ENCODE results near the gene TYROBP.
"Not testable (repeated sequence)": the region's sequence is repeated elsewhere in the genome, so short reads cannot be mapped to it uniquely, and the experiment has no call there.

Gene TYROBP

GRCh38 chr19:35899547-35900214 is 8.4 kb downstream of the TYROBP start:
- DNase-seq (ENCODE audit: low read depth) = peak; percentile 82

DNA sequence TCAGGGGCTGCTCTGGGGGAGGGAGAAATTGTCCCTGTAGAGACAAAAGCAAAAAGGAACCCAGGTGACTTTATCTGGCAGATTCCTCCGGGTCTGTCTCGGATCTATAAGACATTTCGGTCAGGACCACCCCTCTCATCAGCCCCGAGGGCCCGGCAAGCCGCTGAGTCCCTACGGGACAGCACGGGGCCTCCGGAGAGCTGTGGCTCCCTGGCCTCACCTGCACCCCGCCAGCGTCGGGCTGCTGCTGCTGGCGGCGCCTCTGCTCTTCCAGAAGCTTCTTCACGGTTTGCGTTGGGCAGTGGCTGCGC is 9.6 kb downstream of the TYROBP start:
- DNase-seq (ENCODE audit: low read depth) = no peak

- DNase-seq (ENCODE audit: low read depth) = no peak
These were observed 10.2 kb downstream of the TYROBP start for GRCh38 chr19:35897706-35898451.

- DNase-seq (ENCODE audit: low read depth) = no peak
These were observed 11.5 kb downstream of the TYROBP start for GRCh38 chr19:35896643-35897040.

GRCh38 chr19:35895911-35896642 is 12.0 kb downstream of the TYROBP start:
- no peak for DNase-seq (ENCODE audit: low read depth)

GRCh38 chr19:35894342-35894741 is 13.8 kb downstream of the TYROBP start:
- no peak for DNase-seq (ENCODE audit: low read depth)

- not testable (repeated sequence) for DNase-seq (ENCODE audit: low read depth)
These were observed 16.3 kb downstream of the TYROBP start for GRCh38 chr19:35891819-35892218.

- DNase-seq (ENCODE audit: low read depth) = no peak
These were observed 17.9 kb downstream of the TYROBP start for GRCh38 chr19:35890113-35890650.

DNA sequence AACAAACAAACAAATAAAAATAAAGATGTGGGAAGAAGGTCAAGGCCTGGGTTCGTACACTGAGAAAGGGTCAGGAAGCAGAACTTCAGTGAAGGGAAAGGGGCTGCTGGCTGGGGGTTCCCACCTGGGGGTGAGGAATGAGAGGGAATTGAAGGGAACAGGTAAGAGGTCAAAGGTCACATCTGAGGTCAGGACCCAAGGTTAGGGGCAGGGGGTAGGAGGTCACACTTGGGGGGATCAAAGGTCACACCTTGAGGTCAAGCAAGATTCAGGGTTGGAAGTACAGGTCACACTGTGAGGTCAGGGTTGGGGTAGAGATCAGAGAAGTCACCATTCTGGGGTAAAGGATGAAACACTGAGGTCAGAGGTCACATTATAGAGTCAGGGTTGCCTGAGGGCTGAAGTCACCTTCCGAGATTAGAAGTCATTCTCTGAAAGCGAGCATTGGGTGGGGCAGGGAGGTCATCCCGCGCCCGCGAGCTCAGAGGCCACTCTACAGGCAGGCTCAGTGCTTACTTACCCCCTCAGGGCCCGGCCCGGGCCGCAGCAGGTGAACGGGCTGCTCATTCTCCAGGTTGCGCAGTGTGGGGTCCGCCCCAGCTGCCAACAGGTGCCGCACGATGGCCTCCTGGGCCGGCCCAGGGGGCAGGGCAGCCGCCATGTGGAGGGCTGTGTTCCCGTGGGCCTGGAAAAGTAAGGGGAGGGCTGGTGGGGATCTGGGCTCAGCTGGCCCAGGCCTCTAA is 18.6 kb downstream of the TYROBP start:
- no peak for DNase-seq (ENCODE audit: low read depth)

DNA sequence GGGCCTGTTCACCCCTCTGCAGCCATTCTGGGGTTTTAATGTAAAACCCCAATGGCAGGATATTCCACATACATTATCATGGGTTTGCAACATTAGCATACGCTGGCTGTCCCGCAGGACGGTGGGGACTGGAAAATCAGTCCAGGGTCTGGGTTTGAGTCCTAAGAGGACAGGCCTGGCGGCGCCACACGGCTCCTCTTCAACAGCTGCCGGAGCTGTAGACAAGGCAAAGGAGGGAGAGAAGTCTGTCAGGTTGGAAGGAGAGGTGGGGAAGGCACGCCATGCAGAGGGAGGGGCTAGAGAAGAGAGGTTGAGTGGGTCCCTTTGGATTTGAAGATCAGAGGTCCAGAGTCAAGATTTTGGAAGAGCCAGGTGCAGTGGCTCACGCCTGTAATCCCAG is 19.7 kb downstream of the TYROBP start:
- no peak for DNase-seq (ENCODE audit: low read depth)

DNA sequence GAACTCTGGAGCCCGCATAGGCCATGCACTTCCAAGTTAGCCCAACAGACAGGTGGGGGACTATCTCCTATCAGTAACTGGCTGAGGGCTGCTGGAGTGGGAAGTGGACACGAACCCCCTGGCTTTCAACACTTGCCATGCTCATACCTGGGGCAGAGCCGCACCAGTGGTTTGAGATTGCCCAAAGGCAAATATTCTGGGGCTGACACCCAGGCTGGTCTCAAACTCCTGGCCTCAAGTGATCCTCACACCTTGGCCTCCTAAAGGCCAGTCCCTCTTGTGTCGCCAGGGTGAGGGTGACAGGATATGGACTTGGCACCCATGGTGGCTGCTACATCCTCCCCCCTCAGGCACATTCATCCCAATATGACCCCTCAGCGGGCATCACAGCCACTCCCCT is 20.9 kb downstream of the TYROBP start:
- no peak for DNase-seq (ENCODE audit: low read depth)

DNA sequence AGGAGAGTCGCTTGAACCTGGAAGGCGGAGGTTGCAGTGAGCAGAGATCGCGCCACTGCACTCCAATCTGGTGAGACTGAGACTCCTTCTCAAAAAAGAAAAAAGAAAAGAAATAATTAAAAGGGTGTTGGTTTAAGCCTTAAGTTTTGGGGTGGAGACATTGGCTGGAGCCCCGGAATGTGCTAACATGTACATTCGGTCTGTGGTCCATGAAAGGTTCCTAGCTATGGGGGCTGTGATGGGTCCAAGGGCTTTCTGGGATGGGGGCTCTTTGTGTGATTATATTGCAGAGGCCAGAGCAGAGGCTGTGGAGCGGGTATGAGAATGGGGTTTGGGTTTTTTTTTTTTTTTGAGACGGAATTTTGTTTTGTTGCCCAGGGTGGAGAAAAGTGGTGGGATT is 22.2 kb downstream of the TYROBP start:
- DNase-seq (ENCODE audit: low read depth) = no peak

DNA sequence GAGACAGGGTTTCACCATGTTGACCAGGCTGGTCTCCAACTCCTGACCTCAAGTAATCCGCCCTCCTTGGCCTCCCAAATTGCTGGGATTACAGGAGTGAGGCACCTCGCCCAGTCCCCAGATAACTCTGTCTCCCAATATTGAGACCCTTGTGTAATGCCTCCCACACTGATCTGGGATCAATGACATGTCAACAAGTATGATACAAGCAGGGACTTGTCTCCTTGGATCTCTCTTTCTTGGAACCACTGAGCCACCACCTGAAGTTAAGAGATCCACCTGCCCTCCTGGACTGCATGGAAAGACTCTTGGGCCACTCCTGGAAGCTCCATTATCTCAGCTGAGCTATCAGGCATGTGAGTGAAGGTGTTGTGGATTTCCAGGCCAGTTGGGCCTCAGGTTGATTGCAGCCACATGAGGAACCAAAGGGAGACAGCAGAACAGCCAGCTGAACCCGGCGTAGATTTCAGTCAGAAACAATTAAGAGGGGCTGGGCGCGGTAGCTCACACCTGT is 22.8 kb downstream of the TYROBP start:
- no peak for DNase-seq (ENCODE audit: low read depth)

GRCh38 chr19:35883882-35884281 is 24.2 kb downstream of the TYROBP start:
- no peak for DNase-seq (ENCODE audit: low read depth)

GRCh38 chr19:35882114-35882832 is 25.8 kb downstream of the TYROBP start:
- DNase-seq (ENCODE audit: low read depth) = no peak

- DNase-seq (ENCODE audit: low read depth) = peak; percentile 48
These were observed 28.3 kb downstream of the TYROBP start for GRCh38 chr19:35879770-35880317.

DNA sequence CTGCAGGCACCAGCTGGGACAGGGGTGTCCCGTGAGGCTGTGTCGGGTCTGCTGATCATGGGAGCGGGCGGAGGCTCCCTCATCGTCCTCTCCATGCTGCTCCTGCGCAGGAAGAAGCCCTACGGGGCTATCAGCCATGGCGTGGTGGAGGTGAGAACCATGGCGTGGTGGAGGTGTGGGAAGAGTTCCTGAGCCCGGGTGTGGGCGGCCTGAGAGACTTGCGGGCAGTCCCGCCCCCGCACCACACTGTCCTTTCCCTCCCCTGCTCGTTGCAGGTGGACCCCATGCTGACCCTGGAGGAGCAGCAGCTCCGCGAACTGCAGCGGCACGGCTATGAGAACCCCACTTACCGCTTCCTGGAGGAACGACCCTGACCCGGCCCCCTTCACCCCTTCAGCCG is 29.0 kb downstream of the TYROBP start:
- DNase-seq (ENCODE audit: low read depth) = no peak

DNA sequence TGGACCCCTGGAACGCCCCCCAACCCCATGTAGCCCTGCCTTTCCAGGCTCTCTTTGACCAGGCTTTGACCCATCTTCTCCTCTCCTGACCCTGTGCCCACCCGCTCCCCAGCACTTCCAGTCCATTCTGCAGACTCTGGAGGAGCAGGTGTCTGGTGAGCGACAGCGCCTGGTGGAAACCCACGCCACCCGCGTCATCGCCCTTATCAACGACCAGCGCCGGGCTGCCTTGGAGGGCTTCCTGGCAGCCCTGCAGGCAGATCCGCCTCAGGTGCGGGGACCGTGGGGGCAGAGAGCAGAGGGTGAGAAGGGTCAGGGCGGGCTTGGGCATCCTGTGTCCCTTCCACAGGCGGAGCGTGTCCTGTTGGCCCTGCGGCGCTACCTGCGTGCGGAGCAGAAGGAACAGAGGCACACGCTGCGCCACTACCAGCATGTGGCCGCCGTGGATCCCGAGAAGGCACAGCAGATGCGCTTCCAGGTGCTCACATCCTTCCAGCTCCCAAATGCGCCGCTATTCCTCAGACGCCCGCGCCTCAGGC is 33.6 kb downstream of the TYROBP start:
- DNase-seq (ENCODE audit: low read depth) = no peak

DNA sequence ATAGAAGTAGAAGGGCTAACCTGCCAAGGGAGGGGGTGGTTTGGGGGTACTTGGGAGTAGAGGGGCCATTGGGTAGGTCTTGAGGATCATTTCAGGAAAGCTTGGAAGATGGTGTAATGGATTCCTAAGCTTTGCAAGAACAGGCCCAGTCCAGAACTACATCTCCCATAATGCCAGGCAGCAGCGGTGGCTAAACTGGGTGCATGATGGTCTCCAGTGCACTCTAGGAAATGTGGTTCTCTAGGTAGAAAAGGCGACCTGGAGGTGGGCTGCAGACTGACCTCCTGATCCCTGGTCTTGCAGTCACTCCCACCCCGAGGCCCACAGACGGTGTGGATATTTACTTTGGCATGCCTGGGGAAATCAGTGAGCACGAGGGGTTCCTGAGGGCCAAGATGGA is 35.9 kb downstream of the TYROBP start:
- no peak for DNase-seq (ENCODE audit: low read depth)

DNA sequence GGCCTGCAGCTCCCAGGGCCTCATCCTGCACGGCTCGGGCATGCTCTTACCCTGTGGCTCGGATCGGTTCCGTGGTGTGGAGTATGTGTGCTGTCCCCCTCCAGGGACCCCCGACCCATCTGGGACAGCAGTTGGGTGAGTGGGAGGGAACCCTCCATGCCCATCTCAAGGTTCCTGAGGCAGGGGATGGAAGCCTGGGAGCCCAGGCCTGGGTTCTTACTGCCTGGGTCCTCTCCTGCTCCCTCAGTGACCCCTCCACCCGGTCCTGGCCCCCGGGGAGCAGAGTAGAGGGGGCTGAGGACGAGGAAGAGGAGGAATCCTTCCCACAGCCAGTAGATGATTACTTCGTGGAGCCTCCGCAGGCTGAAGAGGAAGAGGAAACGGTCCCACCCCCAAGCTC is 36.5 kb downstream of the TYROBP start:
- no peak for DNase-seq (ENCODE audit: low read depth)

DNA sequence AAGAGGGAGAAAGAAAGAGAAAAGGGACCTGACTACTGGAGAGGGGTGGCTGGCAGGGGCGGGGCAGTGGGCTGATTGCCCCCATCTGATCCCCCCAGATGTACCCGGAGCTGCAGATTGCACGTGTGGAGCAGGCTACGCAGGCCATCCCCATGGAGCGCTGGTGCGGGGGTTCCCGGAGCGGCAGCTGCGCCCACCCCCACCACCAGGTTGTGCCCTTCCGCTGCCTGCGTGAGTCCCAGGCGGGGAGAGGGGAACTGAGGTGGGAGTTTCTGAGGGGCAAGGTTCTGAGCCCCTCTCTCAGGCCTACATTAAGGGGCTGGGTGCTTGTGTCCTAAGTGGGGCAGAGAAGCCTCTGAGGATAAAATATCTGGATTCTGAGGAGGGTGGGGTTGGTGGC is 37.3 kb downstream of the TYROBP start:
- no peak for DNase-seq (ENCODE audit: low read depth)
